ENCODE measurements around the gene POU5F1. TPM values are rescaled to one million over a fixed set of nuclear protein-coding genes. Genes with fewer than 3 reads are reported as not detected.

Gene POU5F1
- polyA plus RNA-seq, 3 donors = 0.20 TPM; not detected in 2

DNA sequence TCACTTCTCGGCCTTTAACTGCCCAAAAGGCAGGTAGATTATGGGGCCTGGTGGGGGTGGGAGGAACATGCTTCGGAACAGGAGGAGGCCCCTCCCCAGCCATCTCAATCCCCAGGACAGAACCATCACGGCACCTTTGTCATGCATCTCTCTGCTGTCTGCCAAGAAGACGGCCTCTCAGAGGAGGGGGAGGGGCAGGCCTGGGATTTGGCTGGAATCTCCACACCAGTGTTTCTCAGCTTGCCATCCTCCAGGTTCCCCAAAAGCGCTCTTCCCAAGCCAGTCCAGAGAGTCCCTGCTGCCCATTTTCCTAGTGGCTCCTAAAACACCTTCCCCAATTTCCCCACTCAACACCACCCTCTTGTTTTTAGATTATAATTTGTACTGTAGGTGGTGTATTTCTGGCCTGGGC lies 2.5 kb upstream of the POU5F1 start:
- Mint-ChIP-seq H3K27me3 (ENCODE audit: low read depth in 3 of 3) (no peaks in the 10 kb centered on the region), H3K4me1 (no peaks in the 10 kb centered on the region), H3K36me3 (no peaks in the 10 kb centered on the region), H3K27ac (no peak overlapping the region), H3K4me3 (no peak overlapping the region), H3K9me3 (no peaks in the 10 kb centered on the region)
- no peaks in the 10 kb centered on the region for H3K27me3 ChIP-seq (ENCODE audit: control insufficient read depth in 2 of 2, insufficient read depth in 2 of 2, low read length in 2 of 2)
- H2AFZ ChIP-seq (ENCODE audit: insufficient read depth, low read depth, low read length, poor library complexity, severe bottlenecking) = no peak overlapping the region
- no peak for DNase-seq
- no peaks in the 10 kb centered on the region for H3K79me2 ChIP-seq (ENCODE audit: insufficient read depth, low read length)
- H3K4me3 ChIP-seq (replicated peaks in 1 of 3; ENCODE audit: low read depth in 2 of 3, low read length in 3 of 3) = no peak overlapping the region
- H3K4me1 ChIP-seq (ENCODE audit: control insufficient read depth in 1 of 2, insufficient read depth in 2 of 2, low read length in 2 of 2) = no peaks in the 10 kb centered on the region
- no CpG with 5 or more reads among the region's 5 CpGs for WGBS (ENCODE audit: insufficient coverage)
- intact Hi-C loops (cut with micrococcal nuclease) = no loop called here
- H3K9me3 ChIP-seq (replicated peaks in 1 of 2; ENCODE audit: control insufficient read depth in 1 of 2, insufficient read depth in 1 of 2, low read length in 2 of 2) = no peaks in the 10 kb centered on the region
- H3K4me2 ChIP-seq (replicated peaks; ENCODE audit: extremely low read depth, low read length, poor library complexity, severe bottlenecking) = no peak overlapping the region
- TF ChIP-seq CTCF (IDR thresholded peaks at IDR 0.05) = no peak
- H3K27ac ChIP-seq (ENCODE audit: low read depth in 1 of 2, low read length in 2 of 2) = no peak overlapping the region
- H3K36me3 ChIP-seq (replicated peaks in 1 of 2; ENCODE audit: control insufficient read depth in 1 of 2, insufficient read depth in 2 of 2, low read length in 2 of 2) = no peaks in the 10 kb centered on the region
- H4K20me1 ChIP-seq (ENCODE audit: insufficient read depth, low read length) = no peaks in the 10 kb centered on the region
- H3K9ac ChIP-seq (ENCODE audit: insufficient read depth, low read length, poor library complexity, severe bottlenecking) = no peak overlapping the region

DNA sequence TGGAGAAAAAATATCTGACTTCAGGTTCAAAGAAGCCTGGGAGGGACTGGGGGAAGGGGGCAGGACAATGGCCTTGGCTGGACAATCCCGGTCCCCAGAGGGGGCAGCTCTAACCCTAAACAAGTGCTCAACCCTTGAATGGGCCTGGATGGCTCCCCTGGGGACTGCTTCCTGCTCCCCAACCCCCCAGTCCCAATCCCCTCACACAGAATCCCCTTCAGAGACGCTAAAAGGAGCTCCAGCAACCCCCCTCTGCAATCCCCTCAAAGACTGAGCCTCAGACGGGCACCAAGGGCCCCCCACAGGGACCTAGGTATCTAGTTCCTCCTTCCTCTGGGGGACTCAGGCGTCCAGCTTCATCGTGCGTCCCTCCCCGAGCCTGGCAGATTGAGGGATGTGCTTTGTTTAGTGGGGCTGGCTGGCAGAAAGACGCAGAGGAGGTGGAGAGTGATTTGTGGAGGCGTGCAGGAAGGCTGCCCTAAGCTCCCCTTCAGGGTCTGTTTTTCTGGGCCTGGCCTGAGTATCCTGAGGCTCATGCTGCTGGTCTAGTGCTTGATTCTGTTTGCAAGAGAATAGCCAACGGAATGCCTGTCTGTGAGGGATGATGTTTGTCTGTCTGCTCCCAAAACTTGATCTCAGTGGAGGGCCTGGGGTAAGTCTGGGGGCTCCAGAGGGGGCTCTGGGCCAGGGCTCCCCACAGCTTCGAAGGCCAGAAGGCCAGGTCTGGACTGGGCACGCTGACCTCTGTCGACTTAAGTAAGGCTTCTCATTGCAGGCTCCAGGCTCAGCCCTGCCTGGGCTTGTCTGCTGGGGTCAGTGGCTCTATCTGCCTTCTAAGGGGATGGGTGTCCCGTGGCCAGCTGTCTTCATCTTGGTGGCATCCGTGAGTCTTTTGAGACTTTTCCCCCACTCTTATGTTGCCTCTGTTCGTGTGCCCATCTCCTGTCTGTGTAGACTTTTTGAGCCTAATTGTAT lies 1.7 kb upstream of the POU5F1 start:
- Mint-ChIP-seq H3K36me3 (no peaks in the 10 kb centered on the region), H3K4me3 (no peak overlapping the region), H3K27ac (peak overlapping the region in 2 of 7 donors; percentile 42 to 58), H3K27me3 (ENCODE audit: low read depth in 3 of 3) (no peaks in the 10 kb centered on the region), H3K4me1 (no peaks in the 10 kb centered on the region), H3K9me3 (no peaks in the 10 kb centered on the region)
- no peak for DNase-seq
- no peaks in the 10 kb centered on the region for H3K79me2 ChIP-seq (ENCODE audit: insufficient read depth, low read length)
- no peaks in the 10 kb centered on the region for H3K27me3 ChIP-seq (ENCODE audit: control insufficient read depth in 2 of 2, insufficient read depth in 2 of 2, low read length in 2 of 2)
- no peak overlapping the region for H3K4me3 ChIP-seq (replicated peaks in 1 of 3; ENCODE audit: low read depth in 2 of 3, low read length in 3 of 3)
- no peaks in the 10 kb centered on the region for H3K36me3 ChIP-seq (replicated peaks in 1 of 2; ENCODE audit: control insufficient read depth in 1 of 2, insufficient read depth in 2 of 2, low read length in 2 of 2)
- H3K9ac ChIP-seq (ENCODE audit: insufficient read depth, low read length, poor library complexity, severe bottlenecking) = no peak overlapping the region
- intact Hi-C loops (cut with micrococcal nuclease) = no loop called here
- no peaks in the 10 kb centered on the region for H4K20me1 ChIP-seq (ENCODE audit: insufficient read depth, low read length)
- TF ChIP-seq CTCF (IDR thresholded peaks at IDR 0.05) = no peak
- H3K27ac ChIP-seq (ENCODE audit: low read depth in 1 of 2, low read length in 2 of 2) = no peak overlapping the region
- H3K9me3 ChIP-seq (replicated peaks in 1 of 2; ENCODE audit: control insufficient read depth in 1 of 2, insufficient read depth in 1 of 2, low read length in 2 of 2) = no peaks in the 10 kb centered on the region
- WGBS (ENCODE audit: insufficient coverage) = 83% methylated on average over 8 of the region's 16 CpGs
- H2AFZ ChIP-seq (ENCODE audit: insufficient read depth, low read depth, low read length, poor library complexity, severe bottlenecking) = no peak overlapping the region
- H3K4me2 ChIP-seq (replicated peaks; ENCODE audit: extremely low read depth, low read length, poor library complexity, severe bottlenecking) = no peak overlapping the region
- no peaks in the 10 kb centered on the region for H3K4me1 ChIP-seq (ENCODE audit: control insufficient read depth in 1 of 2, insufficient read depth in 2 of 2, low read length in 2 of 2)
